ENCODE measurements around the gene NBAS. TPM values are rescaled to one million over a fixed set of nuclear protein-coding genes. Genes with fewer than 3 reads are reported as not detected.

Gene NBAS
- total RNA-seq, 2 donors from 2014 or later = 31.5 to 32.0 TPM

GRCh38 chr2:15426606-15427005, 134.5 kb downstream of the NBAS start:
- TF ChIP-seq, protein P1, sequence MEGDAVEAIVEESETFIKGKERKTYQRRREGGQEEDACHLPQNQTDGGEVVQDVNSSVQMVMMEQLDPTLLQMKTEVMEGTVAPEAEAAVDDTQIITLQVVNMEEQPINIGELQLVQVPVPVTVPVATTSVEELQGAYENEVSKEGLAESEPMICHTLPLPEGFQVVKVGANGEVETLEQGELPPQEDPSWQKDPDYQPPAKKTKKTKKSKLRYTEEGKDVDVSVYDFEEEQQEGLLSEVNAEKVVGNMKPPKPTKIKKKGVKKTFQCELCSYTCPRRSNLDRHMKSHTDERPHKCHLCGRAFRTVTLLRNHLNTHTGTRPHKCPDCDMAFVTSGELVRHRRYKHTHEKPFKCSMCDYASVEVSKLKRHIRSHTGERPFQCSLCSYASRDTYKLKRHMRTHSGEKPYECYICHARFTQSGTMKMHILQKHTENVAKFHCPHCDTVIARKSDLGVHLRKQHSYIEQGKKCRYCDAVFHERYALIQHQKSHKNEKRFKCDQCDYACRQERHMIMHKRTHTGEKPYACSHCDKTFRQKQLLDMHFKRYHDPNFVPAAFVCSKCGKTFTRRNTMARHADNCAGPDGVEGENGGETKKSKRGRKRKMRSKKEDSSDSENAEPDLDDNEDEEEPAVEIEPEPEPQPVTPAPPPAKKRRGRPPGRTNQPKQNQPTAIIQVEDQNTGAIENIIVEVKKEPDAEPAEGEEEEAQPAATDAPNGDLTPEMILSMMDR (IDR thresholded peaks at IDR 0.05) = no peak

GRCh38 chr2:15425712-15426111, 135.4 kb downstream of the NBAS start:
- Histone ChIP-seq H3K27me3 (replicated peaks; ENCODE audit: insufficient read depth) (no peaks in the 10 kb centered on the region), H3K27ac (no peak overlapping the region), H3K4me1 (ENCODE audit: control insufficient read depth in 1 of 2, low read depth in 2 of 2) (no peaks in the 10 kb centered on the region), H3K36me3 (peaks cover 3% of the 10 kb centered on the region), H3K9me3 (no peaks in the 10 kb centered on the region), H3K4me3 (no peak overlapping the region)
- ATAC-seq (ENCODE audit: insufficient number of reproducible peaks, low FRiP score, low read depth) = no peak
- no peak for DNase-seq (ENCODE audit: low spot score)
- TF ChIP-seq, protein P1 (IDR thresholded peaks at IDR 0.05) = no peak

More at GRCh38 chr2:15426606-15427005, 134.5 kb downstream of the NBAS start:
- no peak for ATAC-seq (ENCODE audit: insufficient number of reproducible peaks, low FRiP score, low read depth)
- Histone ChIP-seq H3K27ac (no peak overlapping the region), H3K27me3 (replicated peaks; ENCODE audit: insufficient read depth) (no peaks in the 10 kb centered on the region), H3K4me3 (no peak overlapping the region), H3K9me3 (no peaks in the 10 kb centered on the region), H3K36me3 (peaks cover 3% of the 10 kb centered on the region), H3K4me1 (ENCODE audit: control insufficient read depth in 1 of 2, low read depth in 2 of 2) (no peaks in the 10 kb centered on the region)
- no peak for DNase-seq (ENCODE audit: low spot score)

DNA sequence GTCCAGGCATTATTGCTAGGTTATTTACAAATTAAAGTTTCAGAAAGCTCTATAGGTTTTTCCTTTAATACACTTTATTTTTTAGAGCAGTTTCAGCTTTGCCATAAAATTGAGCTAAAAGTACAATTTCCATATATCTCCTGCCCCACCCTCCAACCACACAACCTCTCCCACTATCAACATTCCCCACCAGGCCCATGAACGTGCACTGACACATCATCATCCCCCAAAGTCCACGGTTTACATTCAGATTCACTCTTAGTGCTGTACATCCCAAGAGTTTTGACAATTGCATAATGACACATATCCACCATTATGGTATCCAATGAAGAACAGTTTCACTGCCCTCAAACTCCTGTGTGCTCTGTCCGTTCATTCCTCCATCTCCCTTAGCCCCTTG, 139.4 kb downstream of the NBAS start:
- ATAC-seq (ENCODE audit: insufficient number of reproducible peaks, low FRiP score, low read depth) (no peak), DNase-seq (ENCODE audit: low spot score) (no peak)
- Histone ChIP-seq H3K27ac (no peak overlapping the region), H3K27me3 (replicated peaks; ENCODE audit: insufficient read depth) (no peaks in the 10 kb centered on the region), H3K4me1 (ENCODE audit: control insufficient read depth in 1 of 2, low read depth in 2 of 2) (no peaks in the 10 kb centered on the region), H3K36me3 (peaks cover 3% of the 10 kb centered on the region), H3K4me3 (no peak overlapping the region), H3K9me3 (no peaks in the 10 kb centered on the region)
- TF ChIP-seq, protein P1 (IDR thresholded peaks at IDR 0.05) = no peak

DNA sequence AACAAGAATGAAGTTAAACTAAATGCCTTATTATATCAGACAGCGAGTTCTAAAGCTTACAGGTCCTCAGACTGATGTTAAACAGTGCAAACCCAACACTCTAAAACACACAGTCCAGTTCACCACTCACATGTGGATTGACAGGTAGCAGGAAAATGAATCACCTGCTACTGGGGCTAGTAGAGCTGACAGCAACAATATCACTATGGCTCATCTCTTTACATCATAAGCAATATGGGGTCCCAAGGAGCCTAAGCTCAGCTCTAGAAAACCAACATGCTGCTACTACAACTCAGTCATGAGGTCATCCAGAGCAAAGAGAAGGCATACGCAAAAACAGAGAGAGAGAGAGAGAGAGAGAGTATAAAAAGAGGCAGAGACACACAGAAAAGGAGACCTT, 145.4 kb downstream of the NBAS start:
- Histone ChIP-seq H3K4me3 (no peak overlapping the region), H3K27me3 (replicated peaks; ENCODE audit: insufficient read depth) (no peaks in the 10 kb centered on the region), H3K9me3 (no peaks in the 10 kb centered on the region), H3K4me1 (ENCODE audit: control insufficient read depth in 1 of 2, low read depth in 2 of 2) (no peaks in the 10 kb centered on the region), H3K27ac (no peak overlapping the region), H3K36me3 (peaks cover 5% of the 10 kb centered on the region)
- TF ChIP-seq, protein P1 (IDR thresholded peaks at IDR 0.05) = no peak
- ATAC-seq (ENCODE audit: insufficient number of reproducible peaks, low FRiP score, low read depth) = no peak
- no peak for DNase-seq (ENCODE audit: low spot score)

GRCh38 chr2:15412779-15413178, 148.4 kb downstream of the NBAS start:
- H3K27me3 ChIP-seq (replicated peaks; ENCODE audit: insufficient read depth) = no peaks in the 10 kb centered on the region
- no peak for DNase-seq (ENCODE audit: low spot score)
- no peaks in the 10 kb centered on the region for H3K9me3 ChIP-seq
- no peak overlapping the region for H3K4me3 ChIP-seq
- ATAC-seq (ENCODE audit: insufficient number of reproducible peaks, low FRiP score, low read depth) = no peak
- no peak overlapping the region for H3K27ac ChIP-seq
- H3K36me3 ChIP-seq = peaks cover 5% of the 10 kb centered on the region
- TF ChIP-seq, protein P1 (IDR thresholded peaks at IDR 0.05) = no peak
- no peaks in the 10 kb centered on the region for H3K4me1 ChIP-seq (ENCODE audit: control insufficient read depth in 1 of 2, low read depth in 2 of 2)

Measured in thoracic aorta (tissue), 2 donors.